ENCODE measurements around the gene C6orf47.

C6orf47 gene

GRCh38 chr6:31686483-31686882 is 25.9 kb upstream of the C6orf47 start:
- TF ChIP-seq CTCF (conservative IDR thresholded peaks at IDR 0.05; ENCODE audit: low read depth, low read length): no peak
- no peak for DNase-seq (ENCODE audit: low read depth)
- no peak overlapping the region for H3K4me3 ChIP-seq (ENCODE audit: low read length)

- H3K4me3 ChIP-seq (ENCODE audit: low read length): peak overlapping the region; percentile 59
- DNase-seq (ENCODE audit: low read depth): no peak
- no peak for TF ChIP-seq CTCF (conservative IDR thresholded peaks at IDR 0.05; ENCODE audit: low read depth, low read length)
These were observed 23.0 kb upstream of the C6orf47 start for GRCh38 chr6:31683591-31683990.

GRCh38 chr6:31681135-31681671 is 20.6 kb upstream of the C6orf47 start:
- peak overlapping the region; percentile 51 for H3K4me3 ChIP-seq (ENCODE audit: low read length)
- no peak for DNase-seq (ENCODE audit: low read depth)
- peak; percentile 20 for TF ChIP-seq CTCF (conservative IDR thresholded peaks at IDR 0.05; ENCODE audit: low read depth, low read length)

- peak; percentile 65 for TF ChIP-seq CTCF (conservative IDR thresholded peaks at IDR 0.05; ENCODE audit: low read depth, low read length)
- peak within 1 kb of the TSS; percentile 51 for H3K4me3 ChIP-seq (ENCODE audit: low read length)
- peak; percentile 69 for DNase-seq (ENCODE audit: low read depth)
These were observed 19.9 kb upstream of the C6orf47 start, which contains the start of gene LY6G5C for GRCh38 chr6:31680226-31681134. Gene LY6G5C (minus strand): TSS chr6:31681067. CDS start chr6:31680373, 694 bp downstream.

- no peak overlapping the region for H3K4me3 ChIP-seq (ENCODE audit: low read length)
- no peak for TF ChIP-seq CTCF (conservative IDR thresholded peaks at IDR 0.05; ENCODE audit: low read depth, low read length)
- DNase-seq (ENCODE audit: low read depth): no peak
These were observed 17.4 kb upstream of the C6orf47 start for GRCh38 chr6:31677955-31678354.

- no peak overlapping the region for H3K4me3 ChIP-seq (ENCODE audit: low read length)
- DNase-seq (ENCODE audit: low read depth): no peak
- no peak for TF ChIP-seq CTCF (conservative IDR thresholded peaks at IDR 0.05; ENCODE audit: low read depth, low read length)
These were observed 16.3 kb upstream of the C6orf47 start for GRCh38 chr6:31676904-31677303.

Data from retinal pigment epithelial cell (primary cell).